DND-41 (cell line): Measurements from ENCODE around the gene DDT.
"Not testable (repeated sequence)": the region's sequence is repeated elsewhere in the genome, so short reads cannot be mapped to it uniquely, and the experiment has no call there.

Experiments used
- ATAC-seq: fragments of 200-7000 bp; cut with Tn5 transposase; 3 replicates; pipeline ENCODE4 v1.9.1; 2021; ENCODE audit warnings: low read depth; ENCODE audit not compliant: insufficient read depth
- DNase-seq: peaks from one replicate; pipeline ENCODE4 v3.0.0-alpha.2; 2020
- H2AFZ ChIP-seq: 2 replicates; pipeline ENCODE4 v1.6.0; 2012; ENCODE audit warnings: low read depth, low read length
- H3K27ac ChIP-seq: 2 replicates; pipeline ENCODE4 v1.5.1; 2012; ENCODE audit warnings: low read length, inconsistent platforms
- H3K27me3 ChIP-seq: fragments of 200-600 bp; sonication (generic); 2 replicates; pipeline ENCODE4 v1.6.0; 2012; ENCODE audit warnings: low read length, mild to moderate bottlenecking, inconsistent platforms; ENCODE audit not compliant: insufficient read depth, poor library complexity
- H3K36me3 ChIP-seq: 2 replicates; pipeline ENCODE4 v1.5.1; 2012; ENCODE audit warnings: low read length, inconsistent platforms; ENCODE audit not compliant: insufficient read depth
- H3K4me1 ChIP-seq: 2 replicates; pipeline ENCODE4 v1.5.1; 2012; ENCODE audit warnings: mild to moderate bottlenecking, low read length; ENCODE audit not compliant: insufficient read depth
- H3K4me2 ChIP-seq: 2 replicates; pipeline ENCODE4 v1.6.0; 2012; ENCODE audit warnings: mild to moderate bottlenecking, moderate library complexity, low read length, inconsistent platforms; ENCODE audit not compliant: insufficient read depth
- H3K4me3 ChIP-seq, 2 experiments: fragments of 200-600 bp in 1 of 2; shearing (Covaris generic) in 1 of 2; 2 replicates each; pipeline ENCODE4 v1.5.1; 2012 to 2016; ENCODE audit warnings: inconsistent platforms in 2 of 2, low read length in 2 of 2, mild to moderate bottlenecking in 2 of 2, low read depth in 1 of 2, moderate library complexity in 1 of 2
- H3K79me2 ChIP-seq: 2 replicates; pipeline ENCODE4 v1.6.0; 2012; ENCODE audit warnings: low read length, inconsistent platforms; ENCODE audit not compliant: insufficient read depth
- H3K9ac ChIP-seq: 2 replicates; pipeline ENCODE4 v1.6.0; 2012; ENCODE audit warnings: low read depth, mild to moderate bottlenecking, inconsistent platforms, low read length, moderate library complexity
- H3K9me3 ChIP-seq: 2 replicates; pipeline ENCODE4 v1.5.1; 2012; ENCODE audit warnings: low read length, moderate library complexity, mild to moderate bottlenecking, inconsistent platforms; ENCODE audit not compliant: insufficient read depth, severe bottlenecking
- H4K20me1 ChIP-seq: 2 replicates; pipeline ENCODE4 v1.6.0; 2012; ENCODE audit warnings: low read length; ENCODE audit not compliant: insufficient read depth
- CTCF ChIP-seq: IDR thresholded peaks from 2 replicates; pipeline ENCODE4 v1.5.1; 2012; ENCODE audit warnings: borderline replicate concordance, low read length, moderate library complexity, mild to moderate bottlenecking; ENCODE audit not compliant: poor library complexity, severe bottlenecking; ENCODE audit errors: extremely low read depth
- EZH2 ChIP-seq: IDR thresholded peaks from 3 replicates; pipeline ENCODE4 v1.6.1; 2012; ENCODE audit warnings: borderline replicate concordance, low read depth, mild to moderate bottlenecking, moderate library complexity, low read length, inconsistent platforms; ENCODE audit not compliant: severe bottlenecking

DDT gene

GRCh38 chr22:23984430-23984829 lies 10.2 kb upstream of the DDT start:
- Histone ChIP-seq H3K27ac (no peak overlapping the region), H3K9me3 (no peaks in the 10 kb centered on the region), H3K36me3 (no peaks in the 10 kb centered on the region), H3K79me2 (no peaks in the 10 kb centered on the region), H4K20me1 (no peaks in the 10 kb centered on the region), H2AFZ (no peak overlapping the region), H3K4me3 (no peak overlapping the region), H3K27me3 (no peaks in the 10 kb centered on the region), H3K4me2 (no peak overlapping the region), H3K9ac (no peak overlapping the region), H3K4me1 (no peaks in the 10 kb centered on the region)
- TF ChIP-seq CTCF (peak; percentile 77), EZH2 (no peak)
- peak; percentile 63 for DNase-seq
- ATAC-seq, result peak; percentile 97

GRCh38 chr22:23980567-23980966 lies 6.3 kb upstream of the DDT start:
- not testable (repeated sequence) for H3K9me3 ChIP-seq, ATAC-seq, H3K9ac ChIP-seq

GRCh38 chr22:23979557-23980240 lies 5.5 kb upstream of the DDT start, which contains the start of gene GSTT2:
TSS of gene GSTT2 (plus strand) at chr22:23980134.
- not testable (repeated sequence) for H3K4me3 ChIP-seq, DNase-seq, H3K9me3 ChIP-seq, H3K36me3 ChIP-seq, H2AFZ ChIP-seq, H3K9ac ChIP-seq, H3K79me2 ChIP-seq, H3K4me1 ChIP-seq, ATAC-seq, H3K27ac ChIP-seq, H3K4me2 ChIP-seq, H3K27me3 ChIP-seq, H4K20me1 ChIP-seq

More at GRCh38 chr22:23980567-23980966, 6.3 kb upstream of the DDT start:
- H3K4me2 ChIP-seq, DNase-seq, H3K4me1 ChIP-seq, H4K20me1 ChIP-seq, H3K4me3 ChIP-seq, H3K79me2 ChIP-seq, H2AFZ ChIP-seq, H3K27ac ChIP-seq, H3K27me3 ChIP-seq, H3K36me3 ChIP-seq: not testable (repeated sequence)

- not testable (repeated sequence) for ATAC-seq, DNase-seq, H2AFZ ChIP-seq, H3K4me1 ChIP-seq, H4K20me1 ChIP-seq, H3K36me3 ChIP-seq, H3K9me3 ChIP-seq, H3K27ac ChIP-seq, H3K4me3 ChIP-seq, H3K4me2 ChIP-seq, H3K27me3 ChIP-seq, H3K9ac ChIP-seq, H3K79me2 ChIP-seq
Observed at GRCh38 chr22:23977304-23977703, 3.1 kb upstream of the DDT start.

GRCh38 chr22:23974836-23975352 lies 653 bp upstream of the DDT start:
- H3K27me3 ChIP-seq, H3K27ac ChIP-seq, H3K9ac ChIP-seq, H3K4me3 ChIP-seq, DNase-seq, ATAC-seq, H2AFZ ChIP-seq, H3K9me3 ChIP-seq: not testable (repeated sequence)
- peaks cover 21% of the 10 kb centered on the region for H3K79me2 ChIP-seq
- H3K36me3 ChIP-seq, result peaks cover 22% of the 10 kb centered on the region
- peaks cover 21% of the 10 kb centered on the region for H3K4me1 ChIP-seq
- H4K20me1 ChIP-seq, result peaks cover 20% of the 10 kb centered on the region
- H3K4me2 ChIP-seq, result peak overlapping the region; percentile 39; the same call in 1 of the 2 replicates

DNA sequence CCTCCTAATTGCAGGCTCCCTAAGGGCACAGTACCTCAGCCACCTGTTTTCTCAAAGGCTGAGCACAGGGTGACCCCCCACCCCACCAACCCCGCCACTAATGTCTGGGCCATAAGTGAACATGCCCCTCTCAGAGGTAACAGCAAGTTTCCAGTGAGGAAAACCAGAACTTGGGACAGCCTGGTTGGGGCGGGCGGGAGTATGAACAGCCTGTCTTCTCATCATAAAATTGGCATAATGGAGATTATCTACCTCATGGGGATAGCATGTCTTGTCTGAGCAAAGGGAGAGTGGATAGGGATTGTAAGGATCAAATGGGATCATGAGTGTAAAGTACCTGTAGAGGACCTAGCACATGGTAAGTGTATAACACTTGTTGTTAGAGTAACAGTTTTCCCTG lies 2.3 kb downstream of the DDT start:
- not testable (repeated sequence) for ATAC-seq, H3K9me3 ChIP-seq, H3K27ac ChIP-seq, DNase-seq, H3K9ac ChIP-seq, H2AFZ ChIP-seq, H3K27me3 ChIP-seq, H3K4me3 ChIP-seq
- H3K4me2 ChIP-seq, result peak overlapping the region; percentile 45; the same call in 1 of the 2 replicates
- H3K79me2 ChIP-seq, result peaks cover 30% of the 10 kb centered on the region
- peaks cover 31% of the 10 kb centered on the region for H3K4me1 ChIP-seq
- peaks cover 31% of the 10 kb centered on the region for H3K36me3 ChIP-seq
- peaks cover 26% of the 10 kb centered on the region for H4K20me1 ChIP-seq
